GM19193 (cell line): ENCODE data around the gene UGT1A7.

Experiments used
- POLR2A ChIP-seq: IDR thresholded peaks from 4 replicates; pipeline ENCODE4 v1.6.1; 2011; ENCODE audit not compliant: insufficient read depth, insufficient read length; ENCODE audit errors: extremely low read depth

The UGT1A7 gene

GRCh38 chr2:233798335-233799086, 116.8 kb downstream of the UGT1A7 start:
- no peak for TF ChIP-seq POLR2A

GRCh38 chr2:233799087-233799665, 117.5 kb downstream of the UGT1A7 start:
- TF ChIP-seq POLR2A: no peak

- no peak for TF ChIP-seq POLR2A
Observed at GRCh38 chr2:233799716-233800115, 118.0 kb downstream of the UGT1A7 start.

GRCh38 chr2:233800208-233800607, 118.5 kb downstream of the UGT1A7 start:
- TF ChIP-seq POLR2A: no peak

- TF ChIP-seq POLR2A: no peak
Observed at GRCh38 chr2:233801357-233802131, 119.8 kb downstream of the UGT1A7 start.

- TF ChIP-seq POLR2A: no peak
Observed at GRCh38 chr2:233802132-233802815, 120.6 kb downstream of the UGT1A7 start.

- no peak for TF ChIP-seq POLR2A
Observed at GRCh38 chr2:233803292-233803911, 121.7 kb downstream of the UGT1A7 start.

GRCh38 chr2:233803994-233804393, 122.3 kb downstream of the UGT1A7 start:
- no peak for TF ChIP-seq POLR2A

- TF ChIP-seq POLR2A: no peak
Observed at GRCh38 chr2:233807215-233807865, 125.6 kb downstream of the UGT1A7 start.

- TF ChIP-seq POLR2A: no peak
Observed at GRCh38 chr2:233807966-233808935, 126.5 kb downstream of the UGT1A7 start.

GRCh38 chr2:233810385-233810784, 128.7 kb downstream of the UGT1A7 start:
- TF ChIP-seq POLR2A: no peak

GRCh38 chr2:233811087-233811486, 129.4 kb downstream of the UGT1A7 start:
- TF ChIP-seq POLR2A: no peak

GRCh38 chr2:233811732-233812131, 130.0 kb downstream of the UGT1A7 start:
- TF ChIP-seq POLR2A: no peak
